ENCODE data around the gene SDF2.

DNA sequence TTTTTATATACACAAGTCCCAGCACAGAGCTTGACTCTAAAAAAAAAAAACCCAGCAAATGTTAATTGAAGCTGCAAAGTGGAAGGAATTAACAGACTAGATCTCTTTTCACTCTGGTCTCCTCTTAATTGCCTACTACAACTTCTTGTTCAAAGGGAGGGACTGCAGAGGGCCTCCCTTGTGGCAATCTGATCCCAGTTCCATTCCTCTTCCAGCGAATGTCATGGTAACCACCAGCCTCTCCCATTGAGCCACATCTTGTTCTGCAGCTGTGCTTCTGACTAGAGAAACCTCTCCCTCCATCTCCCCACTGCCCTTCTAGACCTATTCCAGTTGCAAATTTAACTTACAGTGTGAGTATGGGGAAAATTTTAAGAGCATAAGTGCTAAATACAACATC, 6.2 kb upstream of the SDF2 start:
- TF ChIP-seq, protein P1, sequence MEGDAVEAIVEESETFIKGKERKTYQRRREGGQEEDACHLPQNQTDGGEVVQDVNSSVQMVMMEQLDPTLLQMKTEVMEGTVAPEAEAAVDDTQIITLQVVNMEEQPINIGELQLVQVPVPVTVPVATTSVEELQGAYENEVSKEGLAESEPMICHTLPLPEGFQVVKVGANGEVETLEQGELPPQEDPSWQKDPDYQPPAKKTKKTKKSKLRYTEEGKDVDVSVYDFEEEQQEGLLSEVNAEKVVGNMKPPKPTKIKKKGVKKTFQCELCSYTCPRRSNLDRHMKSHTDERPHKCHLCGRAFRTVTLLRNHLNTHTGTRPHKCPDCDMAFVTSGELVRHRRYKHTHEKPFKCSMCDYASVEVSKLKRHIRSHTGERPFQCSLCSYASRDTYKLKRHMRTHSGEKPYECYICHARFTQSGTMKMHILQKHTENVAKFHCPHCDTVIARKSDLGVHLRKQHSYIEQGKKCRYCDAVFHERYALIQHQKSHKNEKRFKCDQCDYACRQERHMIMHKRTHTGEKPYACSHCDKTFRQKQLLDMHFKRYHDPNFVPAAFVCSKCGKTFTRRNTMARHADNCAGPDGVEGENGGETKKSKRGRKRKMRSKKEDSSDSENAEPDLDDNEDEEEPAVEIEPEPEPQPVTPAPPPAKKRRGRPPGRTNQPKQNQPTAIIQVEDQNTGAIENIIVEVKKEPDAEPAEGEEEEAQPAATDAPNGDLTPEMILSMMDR (IDR thresholded peaks at IDR 0.05), result no peak
- TF ChIP-seq POLR2A (IDR thresholded peaks at IDR 0.05), result no peak
